ENCODE results near the gene AOPEP. TPM values are rescaled to one million over a fixed set of nuclear protein-coding genes. Genes with fewer than 3 reads are reported as not detected.

The AOPEP gene
- total RNA-seq, 1 experiment from 2014 or later = 15.0 TPM

GRCh38 chr9:95055851-95056551 lies 329.5 kb downstream of the AOPEP start:
- Histone ChIP-seq H3K4me2 (ENCODE audit: insufficient read depth, insufficient read length, low read length) (no peak overlapping the region), H2BK20ac (ENCODE audit: low read depth, low read length, poor library complexity, severe bottlenecking) (no peak overlapping the region), H3K4ac (ENCODE audit: low read depth, low read length) (no peak overlapping the region), H2BK120ac (ENCODE audit: low read depth, low read length, poor library complexity, severe bottlenecking) (no peak overlapping the region), H3K18ac (ENCODE audit: insufficient read length, low read depth, low read length) (no peak overlapping the region), H4K5ac (ENCODE audit: insufficient read length, low read depth, low read length) (no peak overlapping the region), H3K4me1 (ENCODE audit: insufficient read depth, low read length) (peaks cover 2% of the 10 kb centered on the region; the same call in 1 of the 2 replicates), H2AFZ (ENCODE audit: low read length) (no peak overlapping the region), H3K9ac (ENCODE audit: extremely low read depth, insufficient read length, low read length) (no peak overlapping the region), H3K14ac (ENCODE audit: insufficient read depth, low read length) (no peak overlapping the region; the same call in 1 of the 2 replicates), H3K79me2 (ENCODE audit: insufficient read depth, low read length) (no peaks in the 10 kb centered on the region), H3K56ac (ENCODE audit: insufficient read length, low read depth, low read length) (no peak overlapping the region), H4K8ac (replicated peaks; ENCODE audit: insufficient read length, low read depth, low read length) (no peak overlapping the region), H2BK12ac (ENCODE audit: insufficient read length, low read depth, low read length) (no peak overlapping the region), H3K9me3 (ENCODE audit: control insufficient read depth, low read depth, low read length) (no peaks in the 10 kb centered on the region), H2AK5ac (ENCODE audit: insufficient read length, low read length) (no peak overlapping the region), H2BK5ac (ENCODE audit: insufficient read length, low read length) (no peak overlapping the region), H3K27me3 (ENCODE audit: insufficient read depth, low read length) (no peaks in the 10 kb centered on the region), H3T11ph (ENCODE audit: low read length) (no peak overlapping the region), H2BK15ac (ENCODE audit: low read depth, low read length) (no peak overlapping the region), H3K27ac (ENCODE audit: insufficient read length, low read depth, low read length) (no peak overlapping the region), H3K23me2 (ENCODE audit: insufficient read length, low read depth, low read length, poor library complexity, severe bottlenecking) (no peaks in the 10 kb centered on the region), H3K79me1 (ENCODE audit: insufficient read depth, low read depth, low read length, poor library complexity, severe bottlenecking) (no peaks in the 10 kb centered on the region), H4K20me1 (ENCODE audit: control insufficient read depth, insufficient read depth, insufficient read length) (no peaks in the 10 kb centered on the region), H4K91ac (ENCODE audit: insufficient read length, low read depth, low read length) (no peak overlapping the region), H3K23ac (ENCODE audit: insufficient read length, low read depth, low read length) (no peak overlapping the region)
- Mint-ChIP-seq H3K4me1 (peaks cover 11 to 34% of the 10 kb centered on the region in 2 experiments), H3K9me3 (no peaks in the 10 kb centered on the region), H3K36me3 (ENCODE audit: insufficient read depth in 1 of 3, low read depth in 3 of 3) (peaks cover 0 to 2% (median 0%) of the 10 kb centered on the region in 3 experiments; a peak in 1 of 7 replicates), H3K4me3 (no peak overlapping the region), H3K27me3 (ENCODE audit: low read depth) (no peaks in the 10 kb centered on the region), H3K27ac (no peak overlapping the region; a peak in 2 of 7 replicates)
- TF ChIP-seq CTCF (conservative IDR thresholded peaks at IDR 0.05) = no peak
- WGBS (ENCODE audit: extremely low coverage, insufficient read length, low lambda C conversion rate) = no CpG with 5 or more reads among the region's 15 CpGs
- DNase-seq = no peak
